Ecto neural progenitor cell (in vitro differentiated cells): ENCODE measurements around the gene ADGRV1.

Experiments
- DNase-seq: peaks from one replicate; pipeline ENCODE4 v3.0.0-alpha.2; 2018; ENCODE audit warnings: low spot score

ADGRV1 gene

GRCh38 chr5:91106842-91107511 lies 548.4 kb downstream of the ADGRV1 start:
- DNase-seq = no peak

DNA sequence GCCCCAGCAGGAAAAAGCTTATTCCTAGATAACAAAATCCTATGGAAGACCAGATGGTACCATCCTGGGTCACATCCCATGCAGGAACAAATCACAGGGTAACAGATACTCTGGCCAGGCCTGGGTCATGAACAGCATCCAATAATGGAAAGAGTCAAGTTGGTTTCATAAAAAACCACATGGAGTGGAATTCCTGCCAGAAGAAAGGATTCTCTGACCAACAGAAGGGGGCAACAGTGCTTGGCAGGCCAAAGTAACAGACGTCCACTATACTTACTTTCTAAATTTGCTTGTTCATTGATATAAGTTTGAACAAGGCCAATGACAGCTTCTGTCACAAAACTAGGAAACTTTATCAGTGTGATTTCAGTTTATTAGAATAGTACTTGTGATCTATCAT lies 551.0 kb downstream of the ADGRV1 start:
- DNase-seq = no peak

DNA sequence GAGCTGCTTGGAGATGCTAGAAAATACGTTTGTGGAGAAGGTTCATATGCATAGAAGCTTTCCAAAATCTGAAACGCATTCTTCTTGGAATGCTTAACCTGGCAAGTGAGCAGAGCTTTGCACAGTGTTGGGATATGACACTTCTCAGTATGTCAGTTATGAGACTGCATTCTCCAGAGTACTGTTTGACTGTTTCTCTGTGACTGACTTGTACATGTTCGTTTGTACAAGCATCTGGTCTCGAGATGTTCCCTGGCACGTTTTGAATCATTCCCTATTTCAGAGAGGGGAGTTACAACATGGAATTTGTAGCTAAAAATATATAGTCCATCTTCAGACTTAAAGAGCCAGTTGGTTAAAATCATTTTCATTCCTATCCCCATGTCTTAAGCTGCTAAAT lies 552.1 kb downstream of the ADGRV1 start:
- DNase-seq = no peak

DNA sequence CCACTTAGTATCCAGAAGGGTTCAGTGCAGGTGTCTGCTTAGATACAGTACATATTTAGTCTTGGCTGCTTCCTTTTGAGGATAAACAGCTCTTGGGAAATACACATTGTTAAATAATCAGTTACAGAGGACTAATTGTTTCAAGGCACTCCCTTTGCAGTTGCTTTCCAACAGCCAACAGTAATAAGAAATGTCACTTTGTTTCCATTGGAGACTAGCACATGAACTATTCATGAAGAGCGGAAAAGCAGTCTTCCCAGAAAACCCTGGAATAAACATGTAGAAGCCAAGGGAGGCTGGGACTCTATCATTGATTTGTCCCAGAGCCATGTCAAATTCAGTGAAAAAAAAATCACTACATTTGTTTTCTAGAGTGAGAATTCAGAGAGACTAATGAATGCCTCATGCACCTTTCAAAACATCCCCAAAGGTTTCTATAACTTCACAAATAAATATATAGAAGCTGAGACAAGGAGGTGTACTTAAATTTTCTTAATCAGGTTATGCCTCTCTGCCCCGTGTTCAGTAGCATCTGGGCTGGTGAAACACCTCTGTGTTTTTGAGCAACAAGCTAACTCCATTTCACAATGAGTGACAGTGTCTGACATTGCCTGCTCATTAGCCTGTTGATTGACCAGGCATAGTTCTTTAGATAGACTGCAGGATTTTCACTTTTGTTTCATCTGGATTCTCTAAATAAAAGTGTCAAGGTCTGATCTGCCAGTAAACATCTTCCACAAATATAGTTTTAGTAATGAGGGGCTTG lies 553.1 kb downstream of the ADGRV1 start:
- no peak for DNase-seq

DNA sequence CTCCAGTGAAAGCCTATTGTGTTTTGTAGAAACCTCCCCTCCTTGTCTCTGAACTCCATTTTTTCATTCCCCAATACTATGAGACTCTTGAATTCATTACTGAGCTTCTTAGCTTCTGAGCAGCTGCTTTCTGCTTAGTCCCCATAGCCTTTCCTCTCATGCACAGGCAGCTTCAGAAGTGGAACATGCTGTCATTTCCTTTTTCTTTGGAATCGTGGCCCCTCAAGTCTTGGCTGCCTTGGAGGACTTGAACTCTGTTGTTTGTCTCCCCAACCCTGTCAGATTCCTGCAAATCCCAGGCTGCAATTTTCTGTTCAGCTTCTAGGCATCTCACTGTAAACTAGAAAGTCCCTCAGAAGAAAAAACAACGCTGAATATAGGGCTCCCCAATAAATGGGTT lies 556.1 kb downstream of the ADGRV1 start:
- DNase-seq = no peak

GRCh38 chr5:91118354-91118753 lies 559.8 kb downstream of the ADGRV1 start:
- no peak for DNase-seq

- no peak for DNase-seq
These were observed 560.2 kb downstream of the ADGRV1 start for GRCh38 chr5:91118796-91119195.

DNA sequence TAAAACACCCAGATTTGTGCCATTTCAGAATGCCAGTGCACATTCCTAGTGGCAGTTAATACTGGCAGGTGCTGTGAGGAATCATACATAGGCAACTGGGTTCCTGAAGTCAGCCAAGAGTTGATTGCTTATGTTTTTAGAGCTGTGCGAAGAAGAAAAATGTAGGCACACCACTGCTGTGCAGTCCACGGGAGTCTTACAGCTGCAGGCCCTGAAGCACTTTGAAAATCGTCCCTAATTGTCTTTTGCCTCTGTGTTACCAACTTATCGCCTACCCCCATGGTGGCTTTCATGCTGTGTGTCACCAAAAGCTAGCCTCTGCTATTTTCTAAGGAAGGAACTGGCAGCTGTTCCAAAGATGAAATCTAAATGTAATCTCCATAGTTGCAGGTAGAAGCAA lies 560.6 kb downstream of the ADGRV1 start:
- no peak for DNase-seq

DNA sequence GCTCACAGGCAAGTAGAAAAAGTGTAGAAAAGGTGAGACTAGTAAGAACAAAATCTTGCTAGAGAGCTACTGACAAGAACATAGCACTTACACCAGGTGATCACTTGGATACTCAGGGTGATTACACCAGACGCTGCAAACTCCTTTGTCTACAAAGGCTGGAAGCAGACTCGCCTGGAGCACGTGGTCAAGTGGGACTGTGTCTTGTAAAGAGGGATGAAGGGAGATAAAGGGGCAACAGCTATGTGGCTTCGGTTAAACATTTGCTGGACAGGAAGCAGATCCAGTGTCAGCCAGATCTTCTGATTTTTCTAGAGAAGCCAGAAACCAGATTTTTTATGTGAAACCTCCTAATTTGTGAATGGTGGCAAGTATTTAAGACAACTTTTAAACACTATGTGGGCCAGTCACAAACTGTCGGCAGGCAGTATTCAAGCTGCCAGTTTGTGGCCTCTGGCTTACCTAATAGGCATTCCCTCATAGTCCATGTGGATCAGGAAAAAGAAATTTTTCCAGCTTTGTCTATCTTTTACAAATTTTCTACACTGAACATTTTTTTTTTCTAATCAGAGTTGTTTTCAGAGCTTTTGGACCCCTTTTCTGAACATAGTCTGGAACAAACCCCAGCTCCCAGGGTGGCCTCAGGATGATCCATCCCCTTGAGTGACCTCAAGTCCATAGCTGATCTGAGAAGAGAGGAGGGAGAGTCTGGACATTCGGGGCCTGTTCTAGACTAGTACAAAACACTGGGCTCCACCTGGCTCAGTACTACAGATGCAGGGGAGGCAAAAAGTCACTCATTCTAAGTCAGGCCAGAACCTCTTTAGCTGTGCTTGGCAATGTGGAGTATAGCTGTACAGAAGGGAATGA lies 561.6 kb downstream of the ADGRV1 start:
- no peak for DNase-seq

GRCh38 chr5:91121347-91121993 lies 562.9 kb downstream of the ADGRV1 start:
- no peak for DNase-seq

- DNase-seq = no peak
These were observed 564.1 kb downstream of the ADGRV1 start for GRCh38 chr5:91122651-91123050.

DNA sequence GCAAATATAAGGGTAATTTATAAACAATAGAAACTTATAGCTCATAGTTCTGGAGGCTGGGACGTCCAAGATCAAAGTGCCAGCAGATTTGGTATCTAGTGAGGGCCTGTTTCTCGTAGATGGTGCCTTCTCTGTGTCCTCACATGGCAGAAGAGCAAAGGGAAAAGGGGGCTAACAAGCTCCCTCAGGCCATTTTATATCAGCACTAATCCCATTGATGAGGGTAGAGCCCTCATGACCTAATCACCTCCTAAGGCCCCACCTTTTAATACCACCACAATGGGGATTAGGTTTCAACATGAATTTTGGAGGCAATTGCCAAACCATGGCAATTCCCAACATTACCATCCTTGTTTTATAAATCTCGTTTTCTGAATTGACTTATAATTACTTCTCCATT lies 564.7 kb downstream of the ADGRV1 start:
- DNase-seq = no peak

- no peak for DNase-seq
These were observed 565.3 kb downstream of the ADGRV1 start for GRCh38 chr5:91123901-91124300.

DNA sequence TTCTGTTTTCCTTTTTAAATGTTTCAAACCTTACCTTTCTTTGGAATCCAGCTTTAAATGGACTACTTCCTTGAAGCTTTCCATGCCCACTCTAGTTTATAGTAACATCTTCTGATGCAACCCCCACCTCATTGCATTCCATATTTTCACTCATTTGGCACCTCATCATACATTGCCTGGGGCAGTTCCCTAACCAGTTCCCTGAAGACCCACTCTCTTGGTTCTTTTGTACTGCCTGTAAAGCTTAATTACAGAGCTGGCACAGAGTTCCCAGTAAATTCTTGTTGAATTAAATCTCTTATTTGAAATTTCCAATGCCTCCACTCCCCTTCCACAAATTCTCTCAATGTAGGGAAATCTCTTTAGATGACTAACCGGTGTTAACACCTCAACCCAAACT lies 567.3 kb downstream of the ADGRV1 start:
- no peak for DNase-seq

DNA sequence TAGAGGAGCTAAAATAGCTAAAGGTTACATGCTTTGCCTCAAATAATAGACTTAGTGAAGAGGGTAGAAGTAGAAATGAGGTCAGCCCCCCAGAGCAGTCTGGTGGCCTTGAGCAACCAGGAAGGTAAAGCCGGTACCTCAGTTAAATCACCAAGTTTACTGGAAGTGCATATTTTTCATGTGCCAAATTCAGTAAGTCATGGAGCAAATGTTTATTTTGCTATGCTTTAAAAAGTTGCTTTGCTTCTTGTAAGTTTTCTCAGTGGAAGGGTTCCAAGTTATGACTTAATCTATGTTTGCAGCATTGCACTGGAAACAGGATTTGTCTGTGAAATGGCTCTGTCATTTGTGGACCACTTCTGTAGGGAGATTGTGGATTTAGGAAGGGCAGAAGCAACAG lies 567.9 kb downstream of the ADGRV1 start:
- DNase-seq = no peak

DNA sequence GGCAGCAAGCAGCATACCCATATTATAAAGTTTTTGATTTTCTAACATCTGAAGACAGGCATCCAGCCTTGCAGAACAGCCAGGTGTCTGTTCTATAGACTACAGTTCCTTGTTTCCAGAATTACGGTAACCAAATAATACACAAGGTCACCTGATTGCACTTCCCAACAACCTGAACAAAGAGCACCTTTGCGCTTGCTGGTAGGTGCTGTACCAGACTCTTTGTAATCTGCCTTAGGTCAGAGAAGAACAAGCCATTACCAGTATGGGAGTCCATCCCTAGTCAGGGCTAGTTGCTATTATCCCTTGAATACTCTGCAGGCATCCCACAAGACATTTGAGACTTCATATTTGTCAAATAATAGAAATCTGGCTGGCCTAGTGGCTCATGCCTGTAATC lies 568.3 kb downstream of the ADGRV1 start:
- DNase-seq = no peak

- no peak for DNase-seq
These were observed 569.0 kb downstream of the ADGRV1 start for GRCh38 chr5:91127456-91128081.

- DNase-seq = no peak
These were observed 570.0 kb downstream of the ADGRV1 start for GRCh38 chr5:91128604-91129003.

DNA sequence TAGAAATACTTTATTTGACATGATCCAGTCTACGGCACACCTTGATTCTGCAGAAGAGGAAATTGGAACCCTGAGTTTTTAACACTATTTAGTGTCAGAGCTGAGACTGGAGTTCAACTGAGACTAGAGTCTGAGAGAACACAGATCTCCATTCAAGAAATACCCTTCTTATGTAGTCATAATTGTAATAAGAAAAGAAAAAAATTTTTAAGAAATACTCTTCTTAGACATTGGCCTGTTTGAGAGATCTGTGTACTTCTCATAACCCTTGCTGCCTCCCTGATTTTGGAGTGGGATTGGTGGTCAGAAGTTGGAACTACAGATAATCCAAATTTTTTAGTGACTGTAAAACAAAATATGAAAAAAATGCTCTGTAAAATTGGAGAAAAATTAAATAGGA lies 571.2 kb downstream of the ADGRV1 start:
- DNase-seq = no peak

DNA sequence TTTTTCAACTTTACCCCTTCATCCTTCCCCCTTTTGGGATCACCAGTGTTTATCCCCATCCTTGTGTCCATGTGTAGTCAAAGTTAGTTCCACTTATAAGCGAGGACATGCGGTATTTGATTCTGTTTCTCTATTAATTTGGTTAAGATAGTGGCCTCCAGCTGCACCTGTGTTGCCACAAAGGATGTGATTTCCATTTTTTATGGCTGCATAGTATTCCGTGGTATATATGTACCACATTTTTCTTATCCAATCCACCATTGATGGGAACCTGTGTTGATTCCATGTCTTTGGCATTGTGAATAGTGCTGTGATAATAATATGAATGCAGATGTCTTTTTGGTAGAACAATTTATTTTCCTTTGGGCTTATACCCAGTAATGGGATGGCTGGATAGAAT lies 572.2 kb downstream of the ADGRV1 start:
- DNase-seq = no peak

GRCh38 chr5:91132550-91132949 lies 574.0 kb downstream of the ADGRV1 start:
- DNase-seq = no peak

- DNase-seq = no peak
These were observed 574.6 kb downstream of the ADGRV1 start for GRCh38 chr5:91133183-91133582.
